RWPE2 (cell line): ENCODE results near the gene DPP10.

Experiments used
- ATAC-seq: fragments of 200-7000 bp; cut with Tn5 transposase; 3 replicates; pipeline ENCODE4 v1.9.1; 2021; ENCODE audit warnings: low read depth
- DNase-seq: peaks from one replicate; pipeline ENCODE4 v3.0.0-alpha.2; 2020; ENCODE audit warnings: low spot score
- H3K27ac ChIP-seq: fragments of 450-650 bp; 2 replicates; pipeline ENCODE4 v1.5.1; 2017; ENCODE audit warnings: mild to moderate bottlenecking; ENCODE audit not compliant: poor library complexity, severe bottlenecking
- H3K27me3 ChIP-seq: fragments of 250-450 bp; sonication (Bioruptor Pico); 2 replicates; pipeline ENCODE4 v1.5.1; 2021; ENCODE audit warnings: mild to moderate bottlenecking, moderate library complexity; ENCODE audit not compliant: insufficient read depth, poor library complexity, severe bottlenecking
- H3K36me3 ChIP-seq: fragments of 250-450 bp; sonication (Bioruptor Pico); 2 replicates; pipeline ENCODE4 v1.5.1; 2020; ENCODE audit warnings: low read depth, mild to moderate bottlenecking, moderate library complexity
- H3K4me1 ChIP-seq: fragments of 250-450 bp; sonication (Bioruptor Pico); 2 replicates; pipeline ENCODE4 v1.5.1; 2021; ENCODE audit warnings: mild to moderate bottlenecking, moderate library complexity; ENCODE audit not compliant: insufficient read depth, poor library complexity, severe bottlenecking
- H3K4me3 ChIP-seq: fragments of 250-450 bp; sonication (Bioruptor Pico); 2 replicates; pipeline ENCODE4 v1.5.1; 2021; ENCODE audit warnings: mild to moderate bottlenecking, moderate library complexity; ENCODE audit not compliant: severe bottlenecking
- H3K9me3 ChIP-seq: fragments of 250-450 bp; sonication (Bioruptor Pico); 2 replicates; pipeline ENCODE4 v1.5.1; 2021; ENCODE audit warnings: mild to moderate bottlenecking, moderate library complexity; ENCODE audit not compliant: severe bottlenecking
- CTCF ChIP-seq: fragments of 450-650 bp; IDR thresholded peaks from one replicate; pipeline ENCODE4 v1.5.1; 2017; ENCODE audit warnings: mild to moderate bottlenecking, moderate library complexity; ENCODE audit not compliant: poor library complexity, severe bottlenecking

Gene DPP10

GRCh38 chr2:115389024-115389423 lies 946.6 kb downstream of the DPP10 start:
- no peaks in the 10 kb centered on the region for H3K9me3 ChIP-seq
- no peak overlapping the region for H3K4me3 ChIP-seq
- ATAC-seq, result no peak
- no peaks in the 10 kb centered on the region for H3K4me1 ChIP-seq
- no peaks in the 10 kb centered on the region for H3K27me3 ChIP-seq
- no peaks in the 10 kb centered on the region for H3K36me3 ChIP-seq
- no peak for TF ChIP-seq CTCF
- DNase-seq, result no peak
- H3K27ac ChIP-seq, result no peak overlapping the region

- DNase-seq (no peak), ATAC-seq (no peak)
- H3K4me3 ChIP-seq, result no peak overlapping the region
- H3K9me3 ChIP-seq, result no peaks in the 10 kb centered on the region
- no peak overlapping the region for H3K27ac ChIP-seq
- H3K27me3 ChIP-seq, result no peaks in the 10 kb centered on the region
- no peak for TF ChIP-seq CTCF
- no peaks in the 10 kb centered on the region for H3K36me3 ChIP-seq
- H3K4me1 ChIP-seq, result no peaks in the 10 kb centered on the region
Observed at GRCh38 chr2:115389898-115390565, 947.6 kb downstream of the DPP10 start.

GRCh38 chr2:115396579-115396978 lies 954.1 kb downstream of the DPP10 start:
- Histone ChIP-seq H3K27ac (no peak overlapping the region), H3K9me3 (no peaks in the 10 kb centered on the region), H3K36me3 (no peaks in the 10 kb centered on the region), H3K4me3 (no peak overlapping the region), H3K27me3 (no peaks in the 10 kb centered on the region), H3K4me1 (no peaks in the 10 kb centered on the region)
- no peak for TF ChIP-seq CTCF
- DNase-seq (no peak), ATAC-seq (no peak)

GRCh38 chr2:115400940-115401339 lies 958.5 kb downstream of the DPP10 start:
- Histone ChIP-seq H3K9me3 (no peaks in the 10 kb centered on the region), H3K4me3 (no peak overlapping the region), H3K27me3 (no peaks in the 10 kb centered on the region), H3K4me1 (no peaks in the 10 kb centered on the region), H3K36me3 (no peaks in the 10 kb centered on the region), H3K27ac (no peak overlapping the region)
- no peak for DNase-seq
- no peak for ATAC-seq
- no peak for TF ChIP-seq CTCF

GRCh38 chr2:115412501-115412900 lies 970.1 kb downstream of the DPP10 start:
- H3K4me3 ChIP-seq, result no peak overlapping the region
- DNase-seq (no peak), ATAC-seq (peak; percentile 85)
- no peak for TF ChIP-seq CTCF
- no peaks in the 10 kb centered on the region for H3K27me3 ChIP-seq
- H3K27ac ChIP-seq, result no peak overlapping the region
- H3K36me3 ChIP-seq, result no peaks in the 10 kb centered on the region
- H3K9me3 ChIP-seq, result no peaks in the 10 kb centered on the region
- peaks cover 4% of the 10 kb centered on the region for H3K4me1 ChIP-seq
